H9 (cell line): ENCODE data around the gene CCDC127. TPM values are rescaled to one million over a fixed set of nuclear protein-coding genes. Genes with fewer than 3 reads are reported as not detected.

ENCODE experiments used
- DNase-seq: peaks from one replicate; pipeline ENCODE4 v3.0.0-alpha.2; 2017
- H2AFZ ChIP-seq: one replicate; pipeline ENCODE4 v1.6.1; 2013; ENCODE audit warnings: mild to moderate bottlenecking, low read length, control low read depth, moderate library complexity
- H2AK5ac ChIP-seq: 2 replicates; pipeline ENCODE4 v1.6.1; 2013; ENCODE audit warnings: low read length, control low read depth, mixed read lengths; ENCODE audit not compliant: insufficient read length
- H2BK120ac ChIP-seq: one replicate; pipeline ENCODE4 v1.6.1; 2013; ENCODE audit warnings: low read depth, mild to moderate bottlenecking, low read length, control low read depth, inconsistent platforms; ENCODE audit not compliant: poor library complexity, severe bottlenecking
- H2BK12ac ChIP-seq: 2 replicates; pipeline ENCODE4 v1.6.1; 2013; ENCODE audit warnings: low read length, control low read depth, mixed read lengths, low read depth; ENCODE audit not compliant: insufficient read length
- H2BK15ac ChIP-seq: 2 replicates; pipeline ENCODE4 v1.6.1; 2013; ENCODE audit warnings: low read depth, low read length, control low read depth
- H2BK20ac ChIP-seq: one replicate; pipeline ENCODE4 v1.6.1; 2013; ENCODE audit warnings: low read depth, mild to moderate bottlenecking, low read length, control low read depth, inconsistent platforms; ENCODE audit not compliant: poor library complexity, severe bottlenecking
- H2BK5ac ChIP-seq: 2 replicates; pipeline ENCODE4 v1.6.1; 2013; ENCODE audit warnings: low read length, control low read depth, mixed read lengths; ENCODE audit not compliant: insufficient read length
- H3K14ac ChIP-seq: 2 replicates; pipeline ENCODE4 v1.6.1; 2013; ENCODE audit warnings: low read length, control low read depth; ENCODE audit not compliant: insufficient read depth
- H3K18ac ChIP-seq: 2 replicates; pipeline ENCODE4 v1.6.1; 2013; ENCODE audit warnings: low read depth, mild to moderate bottlenecking, mixed read lengths, low read length, control low read depth; ENCODE audit not compliant: insufficient read length
- H3K23ac ChIP-seq: 2 replicates; pipeline ENCODE4 v1.6.1; 2013; ENCODE audit warnings: low read length, control low read depth, mixed read lengths, low read depth; ENCODE audit not compliant: insufficient read length
- H3K23me2 ChIP-seq: 2 replicates; pipeline ENCODE4 v1.6.1; 2013; ENCODE audit warnings: low read depth, mild to moderate bottlenecking, mixed read lengths, low read length, control low read depth; ENCODE audit not compliant: insufficient read length, poor library complexity, severe bottlenecking
- H3K27ac ChIP-seq: 2 replicates; pipeline ENCODE4 v1.5.1; 2013; ENCODE audit warnings: low read length, control low read depth, mixed read lengths, low read depth; ENCODE audit not compliant: insufficient read length
- H3K27me3 ChIP-seq: 2 replicates; pipeline ENCODE4 v1.6.1; 2013; ENCODE audit warnings: low read length, control low read depth, inconsistent platforms; ENCODE audit not compliant: insufficient read depth
- H3K4ac ChIP-seq: 2 replicates; pipeline ENCODE4 v1.6.1; 2013; ENCODE audit warnings: low read depth, mild to moderate bottlenecking, control low read depth, inconsistent platforms, low read length, moderate library complexity
- H3K4me1 ChIP-seq: 2 replicates; pipeline ENCODE4 v1.6.1; 2013; ENCODE audit warnings: low read length, control low read depth, inconsistent platforms; ENCODE audit not compliant: insufficient read depth
- H3K4me2 ChIP-seq: 2 replicates; pipeline ENCODE4 v1.6.1; 2013; ENCODE audit warnings: low read length, control low read depth, mixed read lengths; ENCODE audit not compliant: insufficient read length, insufficient read depth
- H3K56ac ChIP-seq: 2 replicates; pipeline ENCODE4 v1.6.1; 2013; ENCODE audit warnings: low read depth, mild to moderate bottlenecking, mixed read lengths, low read length, control low read depth; ENCODE audit not compliant: insufficient read length
- H3K79me1 ChIP-seq: 2 replicates; pipeline ENCODE4 v1.6.1; 2013; ENCODE audit warnings: low read depth, mild to moderate bottlenecking, moderate library complexity, low read length, control low read depth, inconsistent platforms; ENCODE audit not compliant: insufficient read depth, poor library complexity, severe bottlenecking
- H3K79me2 ChIP-seq: 2 replicates; pipeline ENCODE4 v1.6.1; 2013; ENCODE audit warnings: low read length, control low read depth, inconsistent platforms; ENCODE audit not compliant: insufficient read depth
- H3K9ac ChIP-seq: 2 replicates; pipeline ENCODE4 v1.6.1; 2013; ENCODE audit warnings: low read length, control low read depth, mixed read lengths; ENCODE audit not compliant: insufficient read length; ENCODE audit errors: extremely low read depth
- H3K9me3 ChIP-seq: one replicate; pipeline ENCODE4 v1.6.1; 2013; ENCODE audit warnings: low read depth, low read length, inconsistent platforms; ENCODE audit not compliant: control insufficient read depth
- H3T11ph ChIP-seq: one replicate; pipeline ENCODE4 v1.6.1; 2013; ENCODE audit warnings: mild to moderate bottlenecking, low read length, control low read depth, inconsistent platforms
- H4K20me1 ChIP-seq: one replicate; pipeline ENCODE4 v1.6.1; 2013; ENCODE audit not compliant: control insufficient read depth, insufficient read length, insufficient read depth
- H4K5ac ChIP-seq: 2 replicates; pipeline ENCODE4 v1.6.1; 2013; ENCODE audit warnings: low read depth, mild to moderate bottlenecking, mixed read lengths, low read length, control low read depth; ENCODE audit not compliant: insufficient read length
- H4K8ac ChIP-seq: replicated peaks from 2 replicates; pipeline ENCODE4 v1.6.1; 2013; ENCODE audit warnings: low read length, control low read depth, mixed read lengths, low read depth; ENCODE audit not compliant: insufficient read length
- H4K91ac ChIP-seq: 2 replicates; pipeline ENCODE4 v1.6.1; 2013; ENCODE audit warnings: low read depth, mild to moderate bottlenecking, moderate library complexity, mixed read lengths, low read length, control low read depth; ENCODE audit not compliant: insufficient read length
- H3K27ac Mint-ChIP-seq, 3 experiments: 2 replicates in 2 of 3; 3 replicates in 1 of 3; pipeline ENCODE4 v1.8.0; 2020 to 2021; ENCODE audit warnings: mixed read lengths in 3 of 3, mild to moderate bottlenecking in 1 of 3, moderate library complexity in 1 of 3
- H3K27me3 Mint-ChIP-seq: 2 replicates; pipeline ENCODE4 v1.8.0; 2021; ENCODE audit warnings: low read depth, mild to moderate bottlenecking, moderate library complexity, mixed read lengths
- H3K36me3 Mint-ChIP-seq, 3 experiments: 2 replicates in 2 of 3; 3 replicates in 1 of 3; pipeline ENCODE4 v1.8.0; 2020 to 2021; ENCODE audit warnings: low read depth in 3 of 3, mixed read lengths in 3 of 3; ENCODE audit not compliant: insufficient read depth in 1 of 3
- H3K4me1 Mint-ChIP-seq, 2 experiments: 2 replicates each; pipeline ENCODE4 v1.8.0; 2020; ENCODE audit warnings: mixed read lengths in 2 of 2
- H3K4me3 Mint-ChIP-seq, 2 experiments: 2 replicates in 1 of 2; 3 replicates in 1 of 2; pipeline ENCODE4 v1.8.0; 2020 to 2021; ENCODE audit warnings: mild to moderate bottlenecking in 2 of 2, mixed read lengths in 2 of 2, moderate library complexity in 1 of 2
- H3K9me3 Mint-ChIP-seq, 2 experiments: 2 replicates in 1 of 2; 3 replicates in 1 of 2; pipeline ENCODE4 v1.8.0; 2020; ENCODE audit warnings: mild to moderate bottlenecking in 2 of 2, mixed read lengths in 2 of 2, moderate library complexity in 1 of 2
- CTCF ChIP-seq: fragments of 200-600 bp; sonication (generic); conservative IDR thresholded peaks from 3 replicates; pipeline ENCODE4 v1.8.0; 2021; ENCODE audit warnings: antibody characterized with exemption, mild to moderate bottlenecking
- WGBS: extraction: QIAGEN DNeasy Blood & Tissue Kit; methylation state at CpG from one replicate; pipeline ENCODE4 v1.1.7; 2013; ENCODE audit warnings: missing lambda C conversion rate, low lambda C conversion rate, mixed read lengths; ENCODE audit not compliant: insufficient read length; ENCODE audit errors: extremely low coverage; 5-methylcytosine and 5-hydroxymethylcytosine counted together
- total RNA-seq: library from RNA; stranded (reverse); gene quantifications from 2 replicates; pipeline ENCODE4 v1.2.1, GENCODE V29; 2021

CCDC127 gene
- total RNA-seq, 1 experiment from 2014 or later: 9.0 TPM

GRCh38 chr5:156411-157072 is 61.4 kb downstream of the CCDC127 start:
- Histone ChIP-seq H4K5ac (no peak overlapping the region), H2AK5ac (no peak overlapping the region), H3K79me1 (no peaks in the 10 kb centered on the region), H3K56ac (no peak overlapping the region), H3K18ac (no peak overlapping the region), H2BK15ac (no peak overlapping the region), H2BK12ac (no peak overlapping the region), H3K4me1 (no peaks in the 10 kb centered on the region), H2BK5ac (no peak overlapping the region), H3K4ac (no peak overlapping the region), H3K23me2 (no peaks in the 10 kb centered on the region), H2BK20ac (no peak overlapping the region), H3K4me2 (no peak overlapping the region), H4K20me1 (no peaks in the 10 kb centered on the region), H3K14ac (no peak overlapping the region), H2AFZ (no peak overlapping the region), H3K79me2 (no peaks in the 10 kb centered on the region), H3K27me3 (no peaks in the 10 kb centered on the region), H3T11ph (no peak overlapping the region), H4K8ac (no peak overlapping the region), H3K9me3 (no peaks in the 10 kb centered on the region), H4K91ac (no peak overlapping the region), H3K23ac (no peak overlapping the region), H3K27ac (no peak overlapping the region), H2BK120ac (no peak overlapping the region), H3K9ac (no peak overlapping the region)
- H3K4me1 Mint-ChIP-seq: peaks cover 11 to 19% of the 10 kb centered on the region in 2 experiments
- no peak for TF ChIP-seq CTCF
- peak overlapping the region in 1 of 3 experiments; percentile 53; a peak in 2 of 7 replicates for H3K27ac Mint-ChIP-seq
- WGBS: no CpG with 5 or more reads among the region's 17 CpGs
- peak; percentile 24 for DNase-seq
- H3K27me3 Mint-ChIP-seq: no peaks in the 10 kb centered on the region; the same call in 1 of the 2 replicates
- no peaks in the 10 kb centered on the region for H3K9me3 Mint-ChIP-seq
- peaks cover 27 to 90% (median 85%) of the 10 kb centered on the region in 3 experiments; a peak in 6 of 7 replicates for H3K36me3 Mint-ChIP-seq
- no peak overlapping the region for H3K4me3 Mint-ChIP-seq
